Prostate gland (tissue), 2 donors: Measurements from ENCODE around the gene NIM1K. TPM values are rescaled to one million over a fixed set of nuclear protein-coding genes. Genes with fewer than 3 reads are reported as not detected.
"Not testable (repeated sequence)": the region's sequence is repeated elsewhere in the genome, so short reads cannot be mapped to it uniquely, and the experiment has no call there.

Experiments
- DNase-seq: peaks from one replicate; pipeline ENCODE4 v3.0.0-alpha.2; 2019; ENCODE audit warnings: low spot score
- H3K27ac ChIP-seq, 2 donors: fragments of 200-600 bp; sonication (generic); 2 replicates each; pipeline ENCODE4 v1.5.1; 2017 to 2019
- H3K27me3 ChIP-seq: fragments of 200-600 bp; sonication (generic); replicated peaks from 2 replicates; pipeline ENCODE4 v1.5.1; 2019; ENCODE audit not compliant: insufficient read depth
- H3K36me3 ChIP-seq, 2 donors: fragments of 200-600 bp; sonication (generic); 1 replicate in 1 of 2; 2 replicates in 1 of 2; pipeline versions ENCODE4 v1.5.1 to v1.8.1; 2017 to 2019
- H3K4me1 ChIP-seq: fragments of 200-600 bp; sonication (generic); replicated peaks from 2 replicates; pipeline ENCODE4 v1.5.1; 2019
- H3K4me3 ChIP-seq, 2 donors: fragments of 200-600 bp; sonication (generic); 2 replicates each; pipeline ENCODE4 v1.5.1; 2017 to 2019
- H3K9me3 ChIP-seq: fragments of 200-600 bp; sonication (generic); 2 replicates; pipeline ENCODE4 v1.5.1; 2017
- POLR2A ChIP-seq: fragments of 450-650 bp; IDR thresholded peaks from one replicate; pipeline ENCODE4 v1.6.1; 2016; ENCODE audit warnings: antibody characterized with exemption, mild to moderate bottlenecking
- POLR2AphosphoS5 ChIP-seq: sonication (generic); formaldehyde crosslinking; IDR thresholded peaks from one replicate; pipeline ENCODE4 v1.6.1; 2017; ENCODE audit warnings: antibody characterized with exemption
- WGBS: methylation state at CpG from one replicate; pipeline ENCODE4 v1.1.5; 2018; 5-methylcytosine and 5-hydroxymethylcytosine counted together
- intact Hi-C: fragments of 100-400 bp; cut with DNase I; formaldehyde crosslinking; loops from one replicate; pipeline ENCODE4 v1.14.2; 2022
- small RNA-seq, 2 donors: library from RNA; depleted of rRNA; stranded (forward); fragments of <200 nt; gene quantifications; one replicate each; pipeline ENCODE3, GENCODE V24; 2016
- total RNA-seq, 2 donors: library from RNA; depleted of rRNA; stranded (reverse); fragments of >200 nt; gene quantifications; one replicate each; pipeline ENCODE4 v1.1.0, GENCODE V29; 2016
- TF ChIP-seq, protein P1 (sequence below), 4 experiments: fragments of 200-600 bp in 2 of 4; fragments of 450-650 bp in 2 of 4; sonication (generic) in 2 of 4; IDR thresholded peaks; 1 replicate in 3 of 4; 2 replicates in 1 of 4; pipeline ENCODE4 v1.5.1; 2016 to 2019; ENCODE audit warnings: antibody characterized with exemption in 4 of 4, mild to moderate bottlenecking in 2 of 4, moderate library complexity in 2 of 4

Gene NIM1K
- total RNA-seq, 2 donors from 2014 or later, result 0.14 TPM; not detected in 1

GRCh38 chr5:43315682-43316081, 123.7 kb downstream of the NIM1K start:
- TF ChIP-seq, protein P1, sequence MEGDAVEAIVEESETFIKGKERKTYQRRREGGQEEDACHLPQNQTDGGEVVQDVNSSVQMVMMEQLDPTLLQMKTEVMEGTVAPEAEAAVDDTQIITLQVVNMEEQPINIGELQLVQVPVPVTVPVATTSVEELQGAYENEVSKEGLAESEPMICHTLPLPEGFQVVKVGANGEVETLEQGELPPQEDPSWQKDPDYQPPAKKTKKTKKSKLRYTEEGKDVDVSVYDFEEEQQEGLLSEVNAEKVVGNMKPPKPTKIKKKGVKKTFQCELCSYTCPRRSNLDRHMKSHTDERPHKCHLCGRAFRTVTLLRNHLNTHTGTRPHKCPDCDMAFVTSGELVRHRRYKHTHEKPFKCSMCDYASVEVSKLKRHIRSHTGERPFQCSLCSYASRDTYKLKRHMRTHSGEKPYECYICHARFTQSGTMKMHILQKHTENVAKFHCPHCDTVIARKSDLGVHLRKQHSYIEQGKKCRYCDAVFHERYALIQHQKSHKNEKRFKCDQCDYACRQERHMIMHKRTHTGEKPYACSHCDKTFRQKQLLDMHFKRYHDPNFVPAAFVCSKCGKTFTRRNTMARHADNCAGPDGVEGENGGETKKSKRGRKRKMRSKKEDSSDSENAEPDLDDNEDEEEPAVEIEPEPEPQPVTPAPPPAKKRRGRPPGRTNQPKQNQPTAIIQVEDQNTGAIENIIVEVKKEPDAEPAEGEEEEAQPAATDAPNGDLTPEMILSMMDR (IDR thresholded peaks at IDR 0.05), result no peak
- TF ChIP-seq POLR2AphosphoS5 (no peak), POLR2A (no peak)

DNA sequence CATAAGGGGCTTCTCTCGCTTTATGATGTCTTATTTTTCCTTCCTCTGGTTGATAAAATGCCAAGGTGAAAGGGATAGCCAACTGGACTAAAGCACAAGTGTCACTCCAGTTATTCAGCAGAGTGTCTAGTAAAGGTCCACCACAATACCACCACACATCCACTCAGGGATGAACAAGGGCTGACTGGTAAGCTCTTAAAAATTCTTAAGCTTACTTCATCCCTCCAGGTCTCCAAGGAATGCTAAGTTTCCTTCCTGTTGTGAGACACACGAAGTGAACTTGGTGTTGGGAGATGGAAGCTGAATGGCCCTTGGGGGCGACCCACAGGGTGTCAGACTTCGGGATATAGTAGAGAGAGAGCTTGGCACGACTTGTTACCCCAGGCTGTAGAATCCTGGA, 124.4 kb downstream of the NIM1K start:
- TF ChIP-seq POLR2AphosphoS5, result no peak
- no peak for TF ChIP-seq POLR2A
- TF ChIP-seq, protein P1 (IDR thresholded peaks at IDR 0.05), result no peak
- H3K27me3 ChIP-seq, result no peaks in the 10 kb centered on the region
- H3K4me1 ChIP-seq, result no peaks in the 10 kb centered on the region
- no peak overlapping the region for H3K27ac ChIP-seq
- no peaks in the 10 kb centered on the region for H3K9me3 ChIP-seq
- no peak overlapping the region for H3K4me3 ChIP-seq
- WGBS, result 49% methylated on average over 5 of the region's 5 CpGs
- DNase-seq, result no peak
- intact Hi-C loops, result loop anchor here (10.0 kb wide), 1 partner anchor 252 kb away; no protein-coding TSS in a partner anchor
- no peaks in the 10 kb centered on the region for H3K36me3 ChIP-seq

More at GRCh38 chr5:43315682-43316081, 123.7 kb downstream of the NIM1K start:
- no peaks in the 10 kb centered on the region for H3K27me3 ChIP-seq
- 84% methylated on average over 3 of the region's 3 CpGs for WGBS
- no peaks in the 10 kb centered on the region for H3K4me1 ChIP-seq
- H3K36me3 ChIP-seq, result no peaks in the 10 kb centered on the region
- no peak overlapping the region for H3K4me3 ChIP-seq
- DNase-seq, result no peak
- no peak overlapping the region for H3K27ac ChIP-seq
- no peaks in the 10 kb centered on the region for H3K9me3 ChIP-seq
- intact Hi-C loops, result loop anchor here (10.0 kb wide), 1 partner anchor 251 kb away; no protein-coding TSS in a partner anchor

DNA sequence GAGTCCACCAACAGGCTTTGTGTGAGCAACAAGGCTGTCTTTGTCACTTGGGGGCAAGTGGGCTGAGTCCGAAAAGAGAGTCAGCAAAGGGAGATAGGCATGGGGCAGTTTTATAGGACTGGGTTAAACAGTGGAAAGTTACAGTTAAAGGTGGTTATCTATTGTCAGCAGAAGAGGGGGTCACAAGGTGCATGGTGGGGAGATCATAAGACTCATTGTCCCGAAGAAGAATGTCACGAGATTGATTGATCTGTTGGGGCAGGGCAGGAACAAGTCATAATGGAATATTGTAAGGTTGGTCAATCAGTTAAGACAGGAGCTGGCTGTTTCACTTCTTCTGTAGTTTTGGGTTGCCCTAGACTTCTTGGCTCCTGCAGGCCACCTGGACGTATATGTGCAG, 128.8 kb downstream of the NIM1K start:
- intact Hi-C loops, result no loop called here
- Histone ChIP-seq H3K36me3 (no peaks in the 10 kb centered on the region), H3K4me1 (no peaks in the 10 kb centered on the region), H3K27me3 (no peaks in the 10 kb centered on the region), H3K9me3 (no peaks in the 10 kb centered on the region), H3K4me3 (no peak overlapping the region), H3K27ac (no peak overlapping the region)
- WGBS, result 72% methylated on average over 4 of the region's 4 CpGs
- TF ChIP-seq, protein P1 (IDR thresholded peaks at IDR 0.05), result no peak
- TF ChIP-seq POLR2A (no peak), POLR2AphosphoS5 (no peak)
- no peak for DNase-seq

GRCh38 chr5:43323488-43323887, 131.5 kb downstream of the NIM1K start:
- DNase-seq, H3K27me3 ChIP-seq, H3K9me3 ChIP-seq, H3K4me3 ChIP-seq, H3K4me1 ChIP-seq, H3K27ac ChIP-seq, H3K36me3 ChIP-seq, intact Hi-C loops: not testable (repeated sequence)
- WGBS, result 62% methylated on average over 3 of the region's 3 CpGs

DNA sequence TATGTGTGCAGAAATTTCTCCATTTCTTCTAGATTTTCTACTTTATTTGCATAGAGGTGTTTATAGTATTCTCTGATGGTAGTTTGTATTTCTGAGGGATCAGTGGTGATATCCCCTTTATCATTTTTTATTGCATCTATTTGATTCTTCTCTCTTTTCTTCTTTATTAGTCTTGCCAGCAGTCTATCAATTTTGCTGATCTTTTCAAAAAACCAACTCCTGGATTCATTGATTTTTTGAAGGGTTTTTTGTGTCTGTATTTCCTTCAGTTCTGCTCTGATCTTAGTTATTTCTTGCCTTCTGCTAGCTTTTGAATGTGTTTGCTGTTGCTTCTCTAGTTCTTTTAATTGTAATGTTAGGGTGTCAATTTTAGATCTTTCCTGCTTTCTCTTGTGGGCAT, 133.6 kb downstream of the NIM1K start:
- DNase-seq, H3K4me1 ChIP-seq, H3K27ac ChIP-seq, H3K4me3 ChIP-seq, H3K27me3 ChIP-seq, H3K36me3 ChIP-seq, intact Hi-C loops, H3K9me3 ChIP-seq: not testable (repeated sequence)

Small RNA genes within 50 kb of the gene (small RNA-seq; reads per million reads assigned to genes)
- gene AC106800.4, result 0 reads per million in 2 donors

Other genes starting within 250 kb of the NIM1K start
- 1 to 10 TPM; 4.5 to 5.3 TPM for gene ANXA2R, start 151.9 kb upstream of the NIM1K start, total RNA-seq
- gene ZNF131, start 71.3 kb upstream of the NIM1K start, total RNA-seq, result 10 to 100 TPM; 33.9 to 40.3 TPM
- gene HMGCS1, start 121.2 kb downstream of the NIM1K start, total RNA-seq, result 10 to 100 TPM; 15.5 to 29.2 TPM
- 1 to 10 TPM; 4.4 to 6.3 TPM for gene CCL28, start 220.2 kb downstream of the NIM1K start, total RNA-seq